Coronary artery (tissue), 2 donors: ENCODE measurements around the gene CKM.
"Not testable (repeated sequence)": the region's sequence is repeated elsewhere in the genome, so short reads cannot be mapped to it uniquely, and the experiment has no call there.

Experiments
- DNase-seq: peaks from one replicate; pipeline ENCODE4 v3.0.0-alpha.2; 2017; ENCODE audit warnings: low spot score
- H3K27ac ChIP-seq, 2 donors: fragments of 200-600 bp; sonication (generic); one replicate each; pipeline ENCODE4 v1.5.1; 2016 to 2019
- H3K4me3 ChIP-seq: fragments of 200-600 bp; sonication (generic); 2 replicates; pipeline ENCODE4 v1.5.1; 2016; ENCODE audit warnings: mild to moderate bottlenecking, moderate library complexity
- TF ChIP-seq, protein P1 (sequence below): fragments of 200-600 bp; sonication (generic); IDR thresholded peaks from one replicate; pipeline ENCODE4 v1.5.1; 2019; ENCODE audit warnings: antibody characterized with exemption

Gene CKM

DNA sequence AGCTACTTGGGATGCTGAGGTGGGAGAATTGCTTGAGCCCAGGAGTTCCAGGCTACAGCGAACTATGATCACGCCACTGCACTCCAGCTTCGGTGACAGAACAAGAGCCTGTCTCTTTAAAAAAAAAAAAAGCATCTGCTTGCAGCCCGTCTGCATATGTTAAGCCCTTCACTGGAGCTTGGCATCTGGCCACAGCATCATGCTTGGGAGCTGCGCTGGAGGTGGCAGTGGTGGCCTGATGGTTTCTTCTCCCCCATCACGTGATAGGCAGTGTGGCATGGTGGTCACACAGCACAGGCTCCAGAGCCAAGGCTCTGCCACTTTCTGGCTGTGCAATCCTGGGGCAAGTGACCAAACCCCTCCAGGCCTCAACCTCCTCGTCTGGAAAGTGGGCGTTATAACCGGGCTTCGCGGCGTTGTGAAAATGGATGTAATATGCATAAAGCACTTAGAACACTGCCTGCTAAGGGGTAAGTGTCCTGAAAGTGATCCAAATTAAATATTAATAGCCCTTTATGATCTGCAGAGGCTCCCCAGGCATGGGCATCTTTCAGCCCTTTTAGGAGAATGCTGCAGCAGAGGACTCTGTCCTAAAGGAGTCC lies 47.2 kb downstream of the CKM start:
- Histone ChIP-seq H3K4me3 (no peak overlapping the region), H3K27ac (no peak overlapping the region)
- no peak for DNase-seq
- TF ChIP-seq, protein P1, sequence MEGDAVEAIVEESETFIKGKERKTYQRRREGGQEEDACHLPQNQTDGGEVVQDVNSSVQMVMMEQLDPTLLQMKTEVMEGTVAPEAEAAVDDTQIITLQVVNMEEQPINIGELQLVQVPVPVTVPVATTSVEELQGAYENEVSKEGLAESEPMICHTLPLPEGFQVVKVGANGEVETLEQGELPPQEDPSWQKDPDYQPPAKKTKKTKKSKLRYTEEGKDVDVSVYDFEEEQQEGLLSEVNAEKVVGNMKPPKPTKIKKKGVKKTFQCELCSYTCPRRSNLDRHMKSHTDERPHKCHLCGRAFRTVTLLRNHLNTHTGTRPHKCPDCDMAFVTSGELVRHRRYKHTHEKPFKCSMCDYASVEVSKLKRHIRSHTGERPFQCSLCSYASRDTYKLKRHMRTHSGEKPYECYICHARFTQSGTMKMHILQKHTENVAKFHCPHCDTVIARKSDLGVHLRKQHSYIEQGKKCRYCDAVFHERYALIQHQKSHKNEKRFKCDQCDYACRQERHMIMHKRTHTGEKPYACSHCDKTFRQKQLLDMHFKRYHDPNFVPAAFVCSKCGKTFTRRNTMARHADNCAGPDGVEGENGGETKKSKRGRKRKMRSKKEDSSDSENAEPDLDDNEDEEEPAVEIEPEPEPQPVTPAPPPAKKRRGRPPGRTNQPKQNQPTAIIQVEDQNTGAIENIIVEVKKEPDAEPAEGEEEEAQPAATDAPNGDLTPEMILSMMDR, result no peak

- Histone ChIP-seq H3K27ac (no peak overlapping the region), H3K4me3 (no peak overlapping the region)
- TF ChIP-seq, protein P1, result no peak
- DNase-seq, result no peak
Observed at GRCh38 chr19:45273521-45273855, 49.2 kb downstream of the CKM start.

DNA sequence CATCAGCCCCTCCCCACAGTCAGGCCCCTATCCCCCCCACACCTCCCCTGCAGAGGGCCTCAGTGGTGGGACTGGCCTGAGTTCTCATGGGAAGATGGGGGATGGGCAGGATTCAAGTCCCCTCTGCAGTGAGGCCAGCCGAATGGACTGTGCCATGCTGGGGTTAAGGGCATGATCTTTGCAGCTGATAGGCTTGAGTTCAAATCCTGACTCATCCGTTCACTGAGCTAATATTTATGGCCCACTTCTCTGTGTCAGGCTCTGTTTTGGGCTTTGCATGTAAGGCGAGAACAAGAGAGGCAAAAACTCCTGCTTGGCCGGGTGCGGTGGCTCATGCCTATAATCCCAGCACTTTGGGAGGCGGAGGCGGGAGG lies 51.0 kb downstream of the CKM start:
- TF ChIP-seq, protein P1, result no peak
- Histone ChIP-seq H3K4me3 (no peak overlapping the region), H3K27ac (no peak overlapping the region)
- no peak for DNase-seq

GRCh38 chr19:45271098-45271734 lies 51.5 kb downstream of the CKM start:
- DNase-seq, result no peak
- Histone ChIP-seq H3K27ac (no peak overlapping the region), H3K4me3 (no peak overlapping the region)
- TF ChIP-seq, protein P1, result no peak

DNA sequence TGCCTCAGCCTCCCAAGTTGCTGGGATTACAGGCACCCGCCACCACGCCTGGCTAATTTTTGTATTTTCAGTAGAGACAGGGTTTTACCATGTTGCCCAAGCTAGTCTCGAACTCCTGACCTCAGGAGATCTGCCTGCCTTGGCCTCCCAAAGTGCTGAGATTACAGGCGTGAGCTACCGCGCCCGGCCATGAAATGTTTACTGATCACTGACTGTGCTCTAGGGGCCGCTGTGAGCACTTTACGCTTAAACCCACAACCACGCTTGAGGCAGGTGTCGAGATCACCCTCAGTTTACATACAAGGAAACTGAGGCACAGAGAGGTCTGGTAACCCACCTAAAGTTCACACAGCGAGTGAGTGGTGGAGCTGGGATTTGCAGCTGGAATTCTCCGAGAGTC lies 52.7 kb downstream of the CKM start:
- not testable (repeated sequence) for H3K4me3 ChIP-seq, H3K27ac ChIP-seq, DNase-seq

GRCh38 chr19:45267296-45267695 lies 55.4 kb downstream of the CKM start:
- Histone ChIP-seq H3K4me3 (no peak overlapping the region), H3K27ac (no peak overlapping the region)
- TF ChIP-seq, protein P1, result no peak
- DNase-seq, result no peak

- H3K27ac ChIP-seq, result no peak overlapping the region
- DNase-seq, result no peak
- TF ChIP-seq, protein P1, result no peak
- H3K4me3 ChIP-seq, result no peak overlapping the region
Observed at GRCh38 chr19:45265375-45265774, 57.3 kb downstream of the CKM start.
